ENCODE measurements around the gene CDH23.

Gene CDH23

GRCh38 chr10:71645185-71645584 is 248.5 kb downstream of the CDH23 start:
- Histone ChIP-seq H3K79me2 (ENCODE audit: insufficient read depth, low read length) (no peaks in the 10 kb centered on the region), H3K4me1 (ENCODE audit: insufficient read depth, low read length, poor library complexity, severe bottlenecking) (no peaks in the 10 kb centered on the region), H4K20me1 (ENCODE audit: insufficient read depth, low read length, poor library complexity, severe bottlenecking) (no peaks in the 10 kb centered on the region), H3K9ac (ENCODE audit: low read depth, low read length, poor library complexity, severe bottlenecking) (no peak overlapping the region), H3K9me2 (replicated peaks; ENCODE audit: low read depth, low read length) (no peaks in the 10 kb centered on the region), H3K36me3 (ENCODE audit: insufficient read depth, low read length) (no peaks in the 10 kb centered on the region), H3K27me3 (ENCODE audit: insufficient read depth, low read length, poor library complexity, severe bottlenecking) (no peaks in the 10 kb centered on the region), H3K4me3 (ENCODE audit: low read length, poor library complexity, severe bottlenecking) (no peak overlapping the region), H3K4me2 (ENCODE audit: low read depth, low read length, poor library complexity, severe bottlenecking) (no peak overlapping the region), H2AFZ (ENCODE audit: low read length) (no peak overlapping the region), H3K9me3 (ENCODE audit: insufficient read depth, low read depth, low read length) (no peaks in the 10 kb centered on the region), H3F3A (ENCODE audit: low read depth) (no peaks in the 10 kb centered on the region)
- TF ChIP-seq CTCF (conservative IDR thresholded peaks at IDR 0.05; ENCODE audit: low read length) (no peak), EZH2phosphoT487 (IDR thresholded peaks at IDR 0.05; ENCODE audit: borderline replicate concordance) (no peak)

DNA sequence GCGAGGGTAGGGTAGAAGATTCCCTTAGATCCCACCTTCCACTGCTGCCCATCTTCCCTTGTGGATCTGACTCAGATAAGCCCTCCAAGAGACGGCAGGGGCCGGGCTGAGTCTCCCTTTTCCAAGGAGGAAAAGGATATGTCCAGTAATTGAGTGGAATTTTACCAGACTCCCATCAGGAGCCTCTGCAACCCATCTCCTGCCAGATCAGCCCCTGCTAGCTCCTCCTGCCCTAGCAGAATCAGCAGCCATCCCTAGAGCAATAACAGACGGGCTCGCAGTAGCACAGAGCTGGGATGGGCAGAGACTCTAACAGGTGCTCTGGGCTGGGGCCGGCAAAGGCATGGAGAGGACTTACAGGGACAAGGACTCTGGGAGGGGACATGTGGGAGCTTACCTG is 249.3 kb downstream of the CDH23 start:
- H2AFZ ChIP-seq (ENCODE audit: low read length), result no peak overlapping the region
- no peaks in the 10 kb centered on the region for H3K9me3 ChIP-seq (ENCODE audit: insufficient read depth, low read depth, low read length)
- no peak overlapping the region for H3K4me3 ChIP-seq (ENCODE audit: low read length, poor library complexity, severe bottlenecking)
- H3K9me2 ChIP-seq (replicated peaks; ENCODE audit: low read depth, low read length), result no peaks in the 10 kb centered on the region
- no peaks in the 10 kb centered on the region for H3K79me2 ChIP-seq (ENCODE audit: insufficient read depth, low read length)
- no peak overlapping the region for H3K4me2 ChIP-seq (ENCODE audit: low read depth, low read length, poor library complexity, severe bottlenecking)
- no peaks in the 10 kb centered on the region for H4K20me1 ChIP-seq (ENCODE audit: insufficient read depth, low read length, poor library complexity, severe bottlenecking)
- no peaks in the 10 kb centered on the region for H3K27me3 ChIP-seq (ENCODE audit: insufficient read depth, low read length, poor library complexity, severe bottlenecking)
- no peaks in the 10 kb centered on the region for H3K4me1 ChIP-seq (ENCODE audit: insufficient read depth, low read length, poor library complexity, severe bottlenecking)
- H3K9ac ChIP-seq (ENCODE audit: low read depth, low read length, poor library complexity, severe bottlenecking), result no peak overlapping the region
- H3K36me3 ChIP-seq (ENCODE audit: insufficient read depth, low read length), result no peaks in the 10 kb centered on the region
- no peaks in the 10 kb centered on the region for H3F3A ChIP-seq (ENCODE audit: low read depth)
- no peak for TF ChIP-seq EZH2phosphoT487 (IDR thresholded peaks at IDR 0.05; ENCODE audit: borderline replicate concordance)
- TF ChIP-seq CTCF (conservative IDR thresholded peaks at IDR 0.05; ENCODE audit: low read length), result no peak

- Histone ChIP-seq H3K9me3 (ENCODE audit: insufficient read depth, low read depth, low read length) (no peaks in the 10 kb centered on the region), H4K20me1 (ENCODE audit: insufficient read depth, low read length, poor library complexity, severe bottlenecking) (no peaks in the 10 kb centered on the region), H3K9me2 (replicated peaks; ENCODE audit: low read depth, low read length) (no peaks in the 10 kb centered on the region), H3K79me2 (ENCODE audit: insufficient read depth, low read length) (no peaks in the 10 kb centered on the region), H2AFZ (ENCODE audit: low read length) (no peak overlapping the region), H3K36me3 (ENCODE audit: insufficient read depth, low read length) (no peaks in the 10 kb centered on the region), H3K4me2 (ENCODE audit: low read depth, low read length, poor library complexity, severe bottlenecking) (no peak overlapping the region), H3K4me3 (ENCODE audit: low read length, poor library complexity, severe bottlenecking) (no peak overlapping the region), H3K4me1 (ENCODE audit: insufficient read depth, low read length, poor library complexity, severe bottlenecking) (no peaks in the 10 kb centered on the region), H3K9ac (ENCODE audit: low read depth, low read length, poor library complexity, severe bottlenecking) (no peak overlapping the region), H3K27me3 (ENCODE audit: insufficient read depth, low read length, poor library complexity, severe bottlenecking) (no peaks in the 10 kb centered on the region), H3F3A (ENCODE audit: low read depth) (no peaks in the 10 kb centered on the region)
- TF ChIP-seq EZH2phosphoT487 (IDR thresholded peaks at IDR 0.05; ENCODE audit: borderline replicate concordance), result no peak
- TF ChIP-seq CTCF (conservative IDR thresholded peaks at IDR 0.05; ENCODE audit: low read length), result no peak
Measured at GRCh38 chr10:71646592-71647292, 250.0 kb downstream of the CDH23 start.

Data from Loucy (cell line).